PC-3 (cell line): ENCODE data around the gene DDX24. TPM values are rescaled to one million over a fixed set of nuclear protein-coding genes. Genes with fewer than 3 reads are reported as not detected.

Experiments used
- ATAC-seq: fragments of 200-7000 bp; cut with Tn5 transposase; 2 replicates; pipeline ENCODE4 v1.9.1; 2020; ENCODE audit warnings: mild to moderate bottlenecking, moderate library complexity
- BruUV-seq: library from RNA; stranded (reverse); fragments of 400-500 nt; replicated peaks from 2 replicates; lab custom pipeline; 2021; lab: Mats Ljungman, UMichigan
- CTCF ChIA-PET: fragments of 300-600 bp; sonication (Branson Sonifier 250); formaldehyde crosslinking; loops from one replicate; lab custom pipeline; 2022; ENCODE audit warnings: antibody characterized with exemption; lab: Charles Lee
- POLR2A ChIA-PET: fragments of 300-600 bp; sonication (Branson Sonifier 250); formaldehyde crosslinking; loops from one replicate; lab custom pipeline; 2022; ENCODE audit warnings: antibody characterized with exemption; ENCODE audit not compliant: unreplicated experiment; lab: Charles Lee
- DNase-seq: peaks from one replicate; pipeline ENCODE4 v3.0.0-alpha.2; 2015
- H2AFZ ChIP-seq: fragments of 300-600 bp; sonication (generic); 2 replicates; pipeline ENCODE4 v1.6.0; 2016; ENCODE audit warnings: antibody characterized with exemption, low read length
- H3F3A ChIP-seq: fragments of 300-600 bp; sonication (generic); one replicate; pipeline ENCODE4 v1.6.0; 2017; ENCODE audit warnings: antibody characterized with exemption, low read length, control low read depth, mild to moderate bottlenecking; ENCODE audit not compliant: unreplicated experiment
- H3K27ac ChIP-seq: fragments of 300-600 bp; sonication (generic); 2 replicates; pipeline ENCODE4 v1.5.1; 2016; ENCODE audit warnings: mild to moderate bottlenecking, low read length
- H3K27me3 ChIP-seq: fragments of 300-600 bp; sonication (generic); 2 replicates; pipeline ENCODE4 v1.6.1; 2016; ENCODE audit warnings: low read length, mixed read lengths
- H3K36me3 ChIP-seq: fragments of 300-600 bp; sonication (generic); 2 replicates; pipeline ENCODE4 v1.6.1; 2016; ENCODE audit warnings: low read depth, mixed run types, low read length, mixed read lengths
- H3K4me1 ChIP-seq: fragments of 300-600 bp; sonication (generic); 2 replicates; pipeline ENCODE4 v1.5.1; 2016; ENCODE audit warnings: low read length; ENCODE audit not compliant: insufficient read depth
- H3K4me2 ChIP-seq: fragments of 300-600 bp; sonication (generic); 2 replicates; pipeline ENCODE4 v1.6.0; 2016; ENCODE audit warnings: low read length
- H3K4me3 ChIP-seq: fragments of 300-600 bp; sonication (generic); 2 replicates; pipeline ENCODE4 v1.5.1; 2016; ENCODE audit warnings: mild to moderate bottlenecking, low read length, mixed read lengths
- H3K79me2 ChIP-seq: fragments of 300-600 bp; sonication (generic); 2 replicates; pipeline ENCODE4 v1.6.1; 2017; ENCODE audit warnings: low read length, mixed read lengths
- H3K9ac ChIP-seq: fragments of 300-600 bp; sonication (generic); 2 replicates; pipeline ENCODE4 v1.6.0; 2016; ENCODE audit warnings: mild to moderate bottlenecking, low read length
- H3K9me2 ChIP-seq: fragments of 300-600 bp; sonication (generic); replicated peaks from 2 replicates; pipeline ENCODE4 v1.6.1; 2016; ENCODE audit warnings: mixed run types, low read length, mixed read lengths
- H3K9me3 ChIP-seq: fragments of 300-600 bp; sonication (generic); 2 replicates; pipeline ENCODE4 v1.6.1; 2016; ENCODE audit warnings: low read length, mixed read lengths
- H4K20me1 ChIP-seq: fragments of 300-600 bp; sonication (generic); 2 replicates; pipeline ENCODE4 v1.6.1; 2016; ENCODE audit warnings: low read length, mixed read lengths
- CTCF ChIP-seq: fragments of 300-600 bp; sonication (generic); conservative IDR thresholded peaks from 2 replicates; pipeline ENCODE4 v1.5.1; 2017; ENCODE audit warnings: antibody characterized with exemption, low read depth, mild to moderate bottlenecking, low read length
- EZH2 ChIP-seq: fragments of 300-600 bp; sonication (generic); IDR thresholded peaks from one replicate; pipeline ENCODE4 v1.6.1; 2017; ENCODE audit warnings: antibody characterized with exemption, mild to moderate bottlenecking, low read length; ENCODE audit not compliant: unreplicated experiment
- EZH2phosphoT487 ChIP-seq: fragments of 300-600 bp; sonication (generic); IDR thresholded peaks from 2 replicates; pipeline ENCODE4 v1.6.1; 2018; ENCODE audit warnings: mild to moderate bottlenecking, antibody characterized with exemption, low read length, borderline replicate concordance
- intact Hi-C: fragments of 100-400 bp; cut with micrococcal nuclease; formaldehyde crosslinking; loops from 2 replicates; pipeline ENCODE4 v1.9.0; 2023
- total RNA-seq: library from RNA; depleted of rRNA; stranded (reverse); fragments of >200 nt; gene quantifications from 2 replicates; pipeline ENCODE4 v1.2.3, GENCODE V29; 2014

The DDX24 gene
- total RNA-seq, 1 experiment from 2014 or later, result 120 TPM

GRCh38 chr14:94058674-94059138, 22.3 kb downstream of the DDX24 start:
- TF ChIP-seq CTCF (no peak), EZH2phosphoT487 (no peak), EZH2 (no peak)
- H2AFZ ChIP-seq, result no peak overlapping the region
- H3K4me2 ChIP-seq, result no peak overlapping the region
- no peak overlapping the region for H3K27ac ChIP-seq
- H3K27me3 ChIP-seq, result no peaks in the 10 kb centered on the region
- H3K9me2 ChIP-seq, result no peaks in the 10 kb centered on the region
- H4K20me1 ChIP-seq, result peaks cover 21% of the 10 kb centered on the region
- no peaks in the 10 kb centered on the region for H3F3A ChIP-seq
- peaks cover 32% of the 10 kb centered on the region for H3K79me2 ChIP-seq
- DNase-seq (no peak), ATAC-seq (no peak)
- POLR2A ChIA-PET, result no interaction called here
- peaks cover 7% of the 10 kb centered on the region; the same call in 1 of the 2 replicates for H3K4me1 ChIP-seq
- intact Hi-C loops, result no loop called here
- no peak overlapping the region for H3K9ac ChIP-seq
- CTCF ChIA-PET, result no interaction called here
- H3K4me3 ChIP-seq, result no peak overlapping the region
- peaks cover 71% of the 10 kb centered on the region for H3K36me3 ChIP-seq
- BruUV-seq, result no TSS peak
- H3K9me3 ChIP-seq, result no peaks in the 10 kb centered on the region

GRCh38 chr14:94058128-94058673, 22.8 kb downstream of the DDX24 start:
- H3K4me3 ChIP-seq, result no peak overlapping the region
- no TSS peak for BruUV-seq
- no peak overlapping the region for H3K27ac ChIP-seq
- no peak overlapping the region for H2AFZ ChIP-seq
- peaks cover 17% of the 10 kb centered on the region for H4K20me1 ChIP-seq
- intact Hi-C loops, result no loop called here
- ATAC-seq (no peak), DNase-seq (no peak)
- TF ChIP-seq EZH2, result no peak
- no peak for TF ChIP-seq EZH2phosphoT487
- no peak for TF ChIP-seq CTCF
- no peaks in the 10 kb centered on the region for H3K9me2 ChIP-seq
- POLR2A ChIA-PET, result no interaction called here
- H3K27me3 ChIP-seq, result no peaks in the 10 kb centered on the region
- no peak overlapping the region for H3K4me2 ChIP-seq
- no peak overlapping the region for H3K9ac ChIP-seq
- H3K4me1 ChIP-seq, result peaks cover 7% of the 10 kb centered on the region; the same call in 1 of the 2 replicates
- peaks cover 71% of the 10 kb centered on the region for H3K36me3 ChIP-seq
- H3F3A ChIP-seq, result no peaks in the 10 kb centered on the region
- CTCF ChIA-PET, result no interaction called here
- H3K9me3 ChIP-seq, result no peaks in the 10 kb centered on the region
- H3K79me2 ChIP-seq, result peaks cover 27% of the 10 kb centered on the region

- intact Hi-C loops, result no loop called here
- Histone ChIP-seq H3K4me1 (no peaks in the 10 kb centered on the region), H3K36me3 (peaks cover 76% of the 10 kb centered on the region), H3F3A (no peaks in the 10 kb centered on the region), H2AFZ (no peak overlapping the region), H3K79me2 (peaks cover 13% of the 10 kb centered on the region; the same call in 1 of the 2 replicates), H3K4me3 (no peak overlapping the region), H3K27me3 (no peaks in the 10 kb centered on the region), H3K4me2 (no peak overlapping the region), H3K9ac (no peak overlapping the region), H3K9me3 (no peaks in the 10 kb centered on the region), H3K27ac (no peak overlapping the region), H4K20me1 (peaks cover 12% of the 10 kb centered on the region), H3K9me2 (no peaks in the 10 kb centered on the region)
- BruUV-seq, result no TSS peak
- TF ChIP-seq EZH2phosphoT487 (no peak), EZH2 (no peak), CTCF (no peak)
- POLR2A ChIA-PET, result interaction anchor here (0.5 kb wide), 1 partner anchor 9 kb away, joined by 3 read pairs; no protein-coding TSS in a partner anchor
- DNase-seq, result no peak
- ATAC-seq, result no peak
- CTCF ChIA-PET, result no interaction called here
Measured at GRCh38 chr14:94056579-94057308, 24.3 kb downstream of the DDX24 start.
